Measurements from ENCODE around the gene DTNBP1.

DNA sequence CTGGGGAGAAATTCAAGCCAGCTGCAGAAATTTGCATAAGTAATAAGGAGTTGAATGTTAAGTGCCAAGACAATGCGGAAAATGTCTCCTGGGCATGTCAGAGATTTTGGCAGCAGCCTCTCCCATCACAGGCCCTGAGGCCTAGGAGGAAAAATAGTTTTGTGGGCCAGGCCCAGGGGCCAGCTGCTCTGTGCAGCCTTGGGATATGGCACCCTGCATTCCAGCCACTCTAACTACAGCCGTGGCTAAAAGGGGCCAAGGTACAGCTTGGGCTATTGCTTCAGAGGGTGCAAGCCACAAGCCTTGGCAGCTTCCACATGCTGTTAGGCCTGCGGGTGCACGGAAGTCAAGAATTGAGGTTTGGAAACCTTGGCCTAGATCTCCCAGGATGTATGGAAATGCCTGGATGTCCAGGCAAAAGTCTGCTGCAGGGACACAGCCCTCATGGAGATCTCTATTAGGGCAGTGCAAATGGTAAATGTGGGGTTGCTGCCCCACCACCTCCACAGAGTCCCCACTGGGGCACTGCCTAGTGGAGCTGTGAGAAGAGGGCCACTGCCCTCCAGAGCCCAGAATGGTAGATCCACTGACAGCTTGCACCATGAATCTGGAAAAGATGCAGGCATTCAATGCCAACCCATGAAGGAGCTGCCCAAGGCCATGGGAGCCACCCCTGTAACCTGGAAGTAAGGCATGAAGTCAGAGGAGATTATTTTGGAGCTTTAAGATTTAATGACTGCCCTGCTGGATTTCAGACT lies 126.5 kb downstream of the DTNBP1 start:
- TF ChIP-seq, protein P1, sequence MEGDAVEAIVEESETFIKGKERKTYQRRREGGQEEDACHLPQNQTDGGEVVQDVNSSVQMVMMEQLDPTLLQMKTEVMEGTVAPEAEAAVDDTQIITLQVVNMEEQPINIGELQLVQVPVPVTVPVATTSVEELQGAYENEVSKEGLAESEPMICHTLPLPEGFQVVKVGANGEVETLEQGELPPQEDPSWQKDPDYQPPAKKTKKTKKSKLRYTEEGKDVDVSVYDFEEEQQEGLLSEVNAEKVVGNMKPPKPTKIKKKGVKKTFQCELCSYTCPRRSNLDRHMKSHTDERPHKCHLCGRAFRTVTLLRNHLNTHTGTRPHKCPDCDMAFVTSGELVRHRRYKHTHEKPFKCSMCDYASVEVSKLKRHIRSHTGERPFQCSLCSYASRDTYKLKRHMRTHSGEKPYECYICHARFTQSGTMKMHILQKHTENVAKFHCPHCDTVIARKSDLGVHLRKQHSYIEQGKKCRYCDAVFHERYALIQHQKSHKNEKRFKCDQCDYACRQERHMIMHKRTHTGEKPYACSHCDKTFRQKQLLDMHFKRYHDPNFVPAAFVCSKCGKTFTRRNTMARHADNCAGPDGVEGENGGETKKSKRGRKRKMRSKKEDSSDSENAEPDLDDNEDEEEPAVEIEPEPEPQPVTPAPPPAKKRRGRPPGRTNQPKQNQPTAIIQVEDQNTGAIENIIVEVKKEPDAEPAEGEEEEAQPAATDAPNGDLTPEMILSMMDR (conservative IDR thresholded peaks at IDR 0.05): no peak
- no peak for TF ChIP-seq ZFX (IDR thresholded peaks at IDR 0.05)
